Measurements from ENCODE around the gene GSG1L.

The GSG1L gene

GRCh38 chr16:27761816-27762215 lies 301.7 kb downstream of the GSG1L start:
- no peaks in the 10 kb centered on the region; the same call in 1 of the 2 replicates for H3K9me3 ChIP-seq (ENCODE audit: control insufficient read depth, insufficient read depth, low read length)
- H3K36me3 ChIP-seq (ENCODE audit: insufficient read depth, low read length) = peaks cover 9% of the 10 kb centered on the region
- no peak overlapping the region for H3K9ac ChIP-seq (ENCODE audit: low read depth, low read length)
- H3K4me1 ChIP-seq (ENCODE audit: insufficient read depth, low read length) = peaks cover 11% of the 10 kb centered on the region; the same call in 1 of the 2 replicates

DNA sequence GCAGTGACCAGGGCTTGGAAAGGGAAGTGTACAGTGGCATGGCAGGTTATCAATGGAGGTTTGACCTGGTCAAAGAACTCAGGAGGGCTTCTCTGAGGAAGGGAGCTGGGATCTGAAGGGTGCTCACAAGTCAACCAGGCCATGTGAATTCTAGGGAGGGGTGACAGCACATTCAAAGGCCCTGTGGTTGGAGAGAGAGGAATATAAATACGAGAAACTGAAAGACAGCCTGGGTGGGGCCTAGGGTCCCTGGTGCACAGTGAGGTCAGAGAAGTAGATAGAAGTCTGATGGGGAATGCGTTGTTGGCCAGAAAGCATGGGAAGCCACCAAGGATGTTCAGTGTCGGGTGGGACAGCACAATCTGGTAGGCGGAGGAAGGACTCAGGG lies 302.7 kb downstream of the GSG1L start:
- Histone ChIP-seq H3K4me1 (ENCODE audit: insufficient read depth, low read length) (peaks cover 11% of the 10 kb centered on the region; the same call in 1 of the 2 replicates), H3K9me3 (ENCODE audit: control insufficient read depth, insufficient read depth, low read length) (no peaks in the 10 kb centered on the region; the same call in 1 of the 2 replicates), H3K9ac (ENCODE audit: low read depth, low read length) (no peak overlapping the region), H3K36me3 (ENCODE audit: insufficient read depth, low read length) (peaks cover 9% of the 10 kb centered on the region)

- Histone ChIP-seq H3K9me3 (ENCODE audit: control insufficient read depth, insufficient read depth, low read length) (no peaks in the 10 kb centered on the region; the same call in 1 of the 2 replicates), H3K4me1 (ENCODE audit: insufficient read depth, low read length) (peaks cover 11% of the 10 kb centered on the region; the same call in 1 of the 2 replicates), H3K36me3 (ENCODE audit: insufficient read depth, low read length) (peaks cover 9% of the 10 kb centered on the region), H3K9ac (ENCODE audit: low read depth, low read length) (no peak overlapping the region)
Measured at GRCh38 chr16:27759967-27760788, 303.3 kb downstream of the GSG1L start.

DNA sequence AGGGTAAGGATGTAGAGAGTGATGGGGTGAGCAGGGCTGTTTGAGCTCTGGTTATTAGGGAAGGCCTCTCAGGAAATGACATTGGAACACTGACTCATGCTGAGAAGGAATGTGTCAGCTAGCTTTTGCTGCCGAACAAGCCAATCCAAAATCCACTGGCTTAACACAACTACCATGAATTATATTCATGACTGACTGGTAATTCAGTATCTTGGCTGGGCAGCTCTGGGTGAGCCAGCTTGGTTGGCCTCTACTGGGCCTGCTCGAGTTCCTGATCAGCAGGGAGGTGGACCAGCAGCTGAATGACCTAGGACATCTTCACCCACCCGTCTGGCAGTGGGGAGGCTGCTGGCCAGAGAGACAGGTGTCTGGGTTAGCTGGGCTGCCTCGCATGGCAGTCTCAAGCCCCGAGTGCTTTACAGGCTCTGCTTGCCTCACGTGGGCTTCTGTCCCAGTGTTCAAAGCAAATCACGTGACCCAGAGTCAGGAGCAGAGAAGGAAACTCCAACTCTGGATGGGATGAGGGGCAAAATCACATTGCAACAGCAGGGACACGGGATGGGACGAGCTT lies 304.1 kb downstream of the GSG1L start:
- Histone ChIP-seq H3K36me3 (ENCODE audit: insufficient read depth, low read length) (peaks cover 6% of the 10 kb centered on the region), H3K9me3 (ENCODE audit: control insufficient read depth, insufficient read depth, low read length) (no peaks in the 10 kb centered on the region; the same call in 1 of the 2 replicates), H3K4me1 (ENCODE audit: insufficient read depth, low read length) (peaks cover 11% of the 10 kb centered on the region; the same call in 1 of the 2 replicates), H3K9ac (ENCODE audit: low read depth, low read length) (no peak overlapping the region)

DNA sequence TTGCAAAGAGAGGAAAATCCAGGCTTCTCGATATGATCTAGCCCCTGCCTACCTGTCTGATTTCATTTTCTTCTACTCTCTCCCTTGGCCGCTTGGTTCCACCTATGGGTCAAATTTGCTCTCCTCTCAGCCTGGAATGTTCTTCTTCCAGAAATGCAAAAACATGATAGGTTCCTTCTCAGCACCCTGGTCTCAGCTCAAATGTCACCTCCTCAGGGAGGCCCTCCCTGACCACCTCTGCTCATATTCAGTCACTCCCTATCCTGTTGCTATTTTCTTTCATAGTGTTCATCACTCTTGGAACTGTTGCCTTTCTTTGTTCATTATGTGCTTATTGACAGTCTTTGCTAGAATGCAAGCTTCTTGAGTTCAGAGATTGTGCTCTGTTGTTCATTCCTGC lies 305.0 kb downstream of the GSG1L start:
- H3K9me3 ChIP-seq (ENCODE audit: control insufficient read depth, insufficient read depth, low read length) = no peaks in the 10 kb centered on the region
- H3K4me1 ChIP-seq (ENCODE audit: insufficient read depth, low read length) = peaks cover 11% of the 10 kb centered on the region; the same call in 1 of the 2 replicates
- peaks cover 3% of the 10 kb centered on the region; the same call in 1 of the 2 replicates for H3K36me3 ChIP-seq (ENCODE audit: insufficient read depth, low read length)
- no peak overlapping the region for H3K9ac ChIP-seq (ENCODE audit: low read depth, low read length)

DNA sequence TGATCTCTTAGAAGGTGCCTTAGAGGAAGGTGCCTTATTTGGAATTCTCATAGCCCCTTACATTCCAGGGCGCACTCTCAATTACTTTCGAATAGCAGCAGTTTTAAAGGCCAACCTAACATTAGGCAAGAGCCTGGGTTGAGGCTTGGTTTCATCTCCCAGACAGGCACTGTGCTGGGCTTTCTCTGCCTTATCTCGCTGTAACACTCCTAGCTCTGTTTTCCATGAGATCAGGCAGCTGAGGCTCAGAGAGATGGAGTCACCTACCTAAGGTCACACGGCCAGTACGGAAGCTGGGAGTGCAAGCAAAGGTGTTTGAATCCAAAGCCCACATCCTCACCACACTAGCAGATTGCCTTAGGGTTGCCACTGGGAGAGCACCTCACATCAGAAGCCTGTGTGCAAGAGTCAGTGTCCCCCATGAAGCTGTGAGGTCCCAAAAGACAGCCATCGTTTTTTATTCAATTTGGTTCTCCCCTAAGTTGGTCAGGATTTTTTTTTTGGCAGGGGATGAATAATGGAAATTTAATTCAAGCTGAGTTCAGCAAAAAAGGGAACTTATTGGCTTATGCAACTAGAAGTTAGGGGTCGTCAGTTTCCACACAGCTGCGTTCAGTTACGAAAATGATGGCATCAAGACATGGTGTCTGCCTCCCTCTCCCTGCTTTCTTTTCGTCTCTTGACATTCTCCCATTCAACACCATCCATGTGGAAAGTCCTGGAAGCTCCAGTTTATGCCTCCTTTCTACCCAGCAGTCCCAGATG lies 307.1 kb downstream of the GSG1L start:
- H3K4me1 ChIP-seq (ENCODE audit: insufficient read depth, low read length) = peaks cover 11% of the 10 kb centered on the region; the same call in 1 of the 2 replicates
- H3K9ac ChIP-seq (ENCODE audit: low read depth, low read length) = no peak overlapping the region
- H3K36me3 ChIP-seq (ENCODE audit: insufficient read depth, low read length) = no peaks in the 10 kb centered on the region; the same call in 1 of the 2 replicates
- H3K9me3 ChIP-seq (ENCODE audit: control insufficient read depth, insufficient read depth, low read length) = no peaks in the 10 kb centered on the region

GRCh38 chr16:27754788-27755690 lies 308.5 kb downstream of the GSG1L start:
- no peaks in the 10 kb centered on the region; the same call in 1 of the 2 replicates for H3K36me3 ChIP-seq (ENCODE audit: insufficient read depth, low read length)
- peaks cover 9% of the 10 kb centered on the region; the same call in 1 of the 2 replicates for H3K4me1 ChIP-seq (ENCODE audit: insufficient read depth, low read length)
- no peak overlapping the region for H3K9ac ChIP-seq (ENCODE audit: low read depth, low read length)
- no peaks in the 10 kb centered on the region for H3K9me3 ChIP-seq (ENCODE audit: control insufficient read depth, insufficient read depth, low read length)

- Histone ChIP-seq H3K9ac (ENCODE audit: low read depth, low read length) (no peak overlapping the region), H3K9me3 (ENCODE audit: control insufficient read depth, insufficient read depth, low read length) (no peaks in the 10 kb centered on the region), H3K4me1 (ENCODE audit: insufficient read depth, low read length) (peaks cover 5% of the 10 kb centered on the region; the same call in 1 of the 2 replicates), H3K36me3 (ENCODE audit: insufficient read depth, low read length) (no peaks in the 10 kb centered on the region; the same call in 1 of the 2 replicates)
Measured at GRCh38 chr16:27753563-27753962, 310.0 kb downstream of the GSG1L start.

GRCh38 chr16:27752241-27752640 lies 311.3 kb downstream of the GSG1L start:
- no peaks in the 10 kb centered on the region for H3K9me3 ChIP-seq (ENCODE audit: control insufficient read depth, insufficient read depth, low read length)
- no peak overlapping the region for H3K9ac ChIP-seq (ENCODE audit: low read depth, low read length)
- no peaks in the 10 kb centered on the region; the same call in 1 of the 2 replicates for H3K36me3 ChIP-seq (ENCODE audit: insufficient read depth, low read length)
- H3K4me1 ChIP-seq (ENCODE audit: insufficient read depth, low read length) = peaks cover 5% of the 10 kb centered on the region; the same call in 1 of the 2 replicates

GRCh38 chr16:27751676-27752075 lies 311.8 kb downstream of the GSG1L start:
- H3K9me3 ChIP-seq (ENCODE audit: control insufficient read depth, insufficient read depth, low read length) = no peaks in the 10 kb centered on the region
- H3K36me3 ChIP-seq (ENCODE audit: insufficient read depth, low read length) = no peaks in the 10 kb centered on the region; the same call in 1 of the 2 replicates
- peaks cover 5% of the 10 kb centered on the region; the same call in 1 of the 2 replicates for H3K4me1 ChIP-seq (ENCODE audit: insufficient read depth, low read length)
- H3K9ac ChIP-seq (ENCODE audit: low read depth, low read length) = no peak overlapping the region

DNA sequence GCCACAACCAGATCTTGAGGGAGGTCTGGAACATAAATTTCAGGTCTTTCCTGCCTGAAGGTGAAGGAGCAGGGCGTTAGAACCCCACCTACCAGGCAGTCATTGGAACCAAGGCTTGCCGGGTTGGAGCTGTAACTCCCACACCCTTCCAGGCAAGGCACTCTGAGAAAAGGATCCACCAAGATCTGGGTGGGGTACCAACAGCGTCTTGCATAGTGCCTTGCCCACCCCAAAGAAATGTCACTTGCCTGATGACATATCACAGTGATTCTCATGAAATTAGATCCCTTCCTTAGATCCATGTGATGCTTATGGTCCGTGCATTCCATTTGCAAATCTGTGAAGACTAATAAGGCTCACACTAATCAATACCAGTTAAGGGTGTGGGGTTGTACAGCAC lies 312.3 kb downstream of the GSG1L start:
- H3K9me3 ChIP-seq (ENCODE audit: control insufficient read depth, insufficient read depth, low read length) = no peaks in the 10 kb centered on the region
- no peaks in the 10 kb centered on the region; the same call in 1 of the 2 replicates for H3K36me3 ChIP-seq (ENCODE audit: insufficient read depth, low read length)
- H3K9ac ChIP-seq (ENCODE audit: low read depth, low read length) = no peak overlapping the region
- H3K4me1 ChIP-seq (ENCODE audit: insufficient read depth, low read length) = peaks cover 5% of the 10 kb centered on the region; the same call in 1 of the 2 replicates

- no peak overlapping the region for H3K9ac ChIP-seq (ENCODE audit: low read depth, low read length)
- peaks cover 5% of the 10 kb centered on the region; the same call in 1 of the 2 replicates for H3K4me1 ChIP-seq (ENCODE audit: insufficient read depth, low read length)
- no peaks in the 10 kb centered on the region for H3K9me3 ChIP-seq (ENCODE audit: control insufficient read depth, insufficient read depth, low read length)
- H3K36me3 ChIP-seq (ENCODE audit: insufficient read depth, low read length) = no peaks in the 10 kb centered on the region; the same call in 1 of the 2 replicates
Measured at GRCh38 chr16:27749946-27750345, 313.6 kb downstream of the GSG1L start.

DNA sequence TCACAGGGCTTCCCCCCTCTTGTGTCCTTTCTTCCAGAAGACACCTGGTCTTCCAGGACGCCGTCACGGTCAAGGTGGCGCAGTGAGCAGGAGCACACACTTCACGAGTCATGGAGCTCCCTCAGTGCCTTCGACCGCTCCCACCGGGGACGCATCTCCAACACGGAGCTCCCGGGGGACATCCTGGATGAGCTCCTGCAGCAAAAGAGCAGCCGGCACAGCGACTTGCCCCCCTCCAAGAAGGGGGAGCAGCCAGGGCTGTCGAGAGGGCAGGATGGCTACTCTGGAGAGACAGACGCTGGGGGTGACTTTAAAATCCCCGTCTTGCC lies 314.0 kb downstream of the GSG1L start:
- H3K9me3 ChIP-seq (ENCODE audit: control insufficient read depth, insufficient read depth, low read length) = no peaks in the 10 kb centered on the region
- peaks cover 5% of the 10 kb centered on the region; the same call in 1 of the 2 replicates for H3K4me1 ChIP-seq (ENCODE audit: insufficient read depth, low read length)
- no peaks in the 10 kb centered on the region; the same call in 1 of the 2 replicates for H3K36me3 ChIP-seq (ENCODE audit: insufficient read depth, low read length)
- no peak overlapping the region for H3K9ac ChIP-seq (ENCODE audit: low read depth, low read length)
